GM12891 (cell line): Measurements from ENCODE around the gene UQCRC1.

Source experiments
- PAX5 ChIP-seq: IDR thresholded peaks from 2 replicates; pipeline ENCODE4 v1.6.1; 2011; ENCODE audit warnings: low read length, moderate library complexity, mild to moderate bottlenecking; ENCODE audit not compliant: insufficient read depth, severe bottlenecking
- POLR2A ChIP-seq: IDR thresholded peaks from 2 replicates; pipeline ENCODE4 v1.6.1; 2011; ENCODE audit warnings: low read depth, low read length, control low read depth
- POLR2AphosphoS5 ChIP-seq: IDR thresholded peaks from 2 replicates; pipeline ENCODE4 v1.6.1; 2011; ENCODE audit warnings: low read depth, low read length, control low read depth
- POU2F2 ChIP-seq: IDR thresholded peaks from 2 replicates; pipeline ENCODE4 v1.6.1; 2011; ENCODE audit warnings: low read depth, mild to moderate bottlenecking, control low read depth, low read length, moderate library complexity
- SPI1 ChIP-seq: IDR thresholded peaks from 2 replicates; pipeline ENCODE4 v1.6.1; 2011; ENCODE audit warnings: low read depth, low read length, control low read depth
- TAF1 ChIP-seq: IDR thresholded peaks from 2 replicates; pipeline ENCODE4 v1.6.1; 2011; ENCODE audit warnings: low read depth, low read length, control low read depth

GRCh38 chr3:48576647-48577046, 32.8 kb downstream of the UQCRC1 start:
- no peak for TF ChIP-seq SPI1
- no peak for TF ChIP-seq POLR2A
- no peak for TF ChIP-seq POLR2AphosphoS5
- no peak for TF ChIP-seq TAF1
- TF ChIP-seq PAX5: no peak
- no peak for TF ChIP-seq POU2F2
